ENCODE data around the gene DLG1.
"Not testable (repeated sequence)": the region's sequence is repeated elsewhere in the genome, so short reads cannot be mapped to it uniquely, and the experiment has no call there.

DLG1 gene

GRCh38 chr3:197283045-197283444 is 15.4 kb downstream of the DLG1 start:
- DNase-seq = no peak

- no peak for DNase-seq
Measured at GRCh38 chr3:197281849-197282248, 16.6 kb downstream of the DLG1 start.

GRCh38 chr3:197280156-197280555 is 18.3 kb downstream of the DLG1 start:
- DNase-seq = no peak

- no peak for DNase-seq
Measured at GRCh38 chr3:197278933-197279332, 19.5 kb downstream of the DLG1 start.

- not testable (repeated sequence) for DNase-seq
Measured at GRCh38 chr3:197276808-197277207, 21.6 kb downstream of the DLG1 start.

GRCh38 chr3:197270558-197271317 is 27.7 kb downstream of the DLG1 start:
- DNase-seq = no peak

- DNase-seq = no peak
Measured at GRCh38 chr3:197269024-197269423, 29.4 kb downstream of the DLG1 start.

GRCh38 chr3:197268294-197268693 is 30.1 kb downstream of the DLG1 start:
- DNase-seq = no peak

- DNase-seq = no peak
Measured at GRCh38 chr3:197266331-197266730, 32.1 kb downstream of the DLG1 start.

GRCh38 chr3:197262709-197263108 is 35.7 kb downstream of the DLG1 start:
- DNase-seq = no peak

- DNase-seq = no peak
Measured at GRCh38 chr3:197261164-197261509, 37.3 kb downstream of the DLG1 start.

GRCh38 chr3:197260491-197261163 is 37.8 kb downstream of the DLG1 start:
- no peak for DNase-seq

- DNase-seq = no peak
Measured at GRCh38 chr3:197259096-197259495, 39.3 kb downstream of the DLG1 start.

GRCh38 chr3:197258168-197258755 is 40.1 kb downstream of the DLG1 start:
- DNase-seq = no peak

- no peak for DNase-seq
Measured at GRCh38 chr3:197257711-197258110, 40.7 kb downstream of the DLG1 start.

GRCh38 chr3:197256836-197257444 is 41.5 kb downstream of the DLG1 start:
- peak; percentile 44 for DNase-seq

GRCh38 chr3:197256104-197256503 is 42.3 kb downstream of the DLG1 start:
- DNase-seq = no peak

- DNase-seq = no peak
Measured at GRCh38 chr3:197253238-197253947, 45.0 kb downstream of the DLG1 start.

GRCh38 chr3:197249542-197249941 is 48.9 kb downstream of the DLG1 start:
- no peak for DNase-seq

- DNase-seq = no peak
Measured at GRCh38 chr3:197248341-197248740, 50.1 kb downstream of the DLG1 start.

GRCh38 chr3:197244751-197245150 is 53.7 kb downstream of the DLG1 start:
- no peak for DNase-seq

GRCh38 chr3:197242784-197243432 is 55.5 kb downstream of the DLG1 start:
- DNase-seq = no peak

- no peak for DNase-seq
Measured at GRCh38 chr3:197241173-197241572, 57.2 kb downstream of the DLG1 start.
